Left ventricle myocardium inferior (tissue), 1 donor: Measurements from ENCODE around the gene VSIG8. TPM values are rescaled to one million over a fixed set of nuclear protein-coding genes. Genes with fewer than 3 reads are reported as not detected.

Experiments
- DNase-seq: peaks from one replicate; pipeline ENCODE4 v3.0.0-alpha.2; 2020
- H3K27ac ChIP-seq: fragments of 200-600 bp; replicated peaks from 2 replicates; pipeline ENCODE4 v1.8.0; 2021
- H3K27me3 ChIP-seq: fragments of 200-600 bp; 2 replicates; pipeline ENCODE4 v1.8.0; 2021; ENCODE audit warnings: low read depth
- H3K36me3 ChIP-seq: fragments of 200-600 bp; 2 replicates; pipeline ENCODE4 v1.8.0; 2021
- H3K4me1 ChIP-seq: fragments of 200-600 bp; 2 replicates; pipeline ENCODE4 v1.8.0; 2021
- H3K4me3 ChIP-seq: fragments of 200-600 bp; 2 replicates; pipeline ENCODE4 v1.8.0; 2021; ENCODE audit warnings: mild to moderate bottlenecking, moderate library complexity
- H3K9me3 ChIP-seq: fragments of 200-600 bp; replicated peaks from 2 replicates; pipeline ENCODE4 v1.8.0; 2021
- CTCF ChIP-seq: fragments of 200-600 bp; IDR thresholded peaks from 2 replicates; pipeline ENCODE4 v1.8.0; 2021; ENCODE audit warnings: antibody characterized with exemption, mild to moderate bottlenecking, borderline replicate concordance
- intact Hi-C: fragments of 100-400 bp; cut with micrococcal nuclease; formaldehyde crosslinking; loops from one replicate; pipeline ENCODE4 v1.11.0; 2022
- microRNA-seq: library from miRNA; unstranded; fragments of <30 nt; microRNA quantifications from one replicate; pipeline ENCODE4 v1.2.0, GENCODE V29; 2020
- total RNA-seq: library from RNA; stranded (reverse); fragmentation: NEBNext Ultra II Directional; extraction: Animal tissue kit (Norgen Biotek cat#: 25700); gene quantifications from one replicate; pipeline ENCODE4 v1.2.1, GENCODE V29; 2021
- donor health status: DM: no; HTN: yes; CAD: no; lungs with severe emphysema.

Gene VSIG8
- total RNA-seq, 1 donor from 2014 or later, result not detected

- Histone ChIP-seq H3K36me3 (no peaks in the 10 kb centered on the region), H3K9me3 (no peaks in the 10 kb centered on the region), H3K27me3 (peaks cover 1% of the 10 kb centered on the region), H3K27ac (no peak overlapping the region), H3K4me1 (no peaks in the 10 kb centered on the region), H3K4me3 (no peak overlapping the region)
- intact Hi-C loops, result no loop called here
- TF ChIP-seq CTCF, result no peak
- DNase-seq, result no peak
These were observed 46.5 kb downstream of the VSIG8 start for GRCh38 chr1:159815926-159816325.

GRCh38 chr1:159804924-159805323 is 57.5 kb downstream of the VSIG8 start:
- DNase-seq, result no peak
- H3K27ac ChIP-seq, result no peak overlapping the region
- no peak overlapping the region for H3K4me3 ChIP-seq
- peaks cover 14% of the 10 kb centered on the region for H3K4me1 ChIP-seq
- intact Hi-C loops, result no loop called here
- H3K9me3 ChIP-seq, result no peaks in the 10 kb centered on the region
- no peaks in the 10 kb centered on the region for H3K36me3 ChIP-seq
- peaks cover 4% of the 10 kb centered on the region for H3K27me3 ChIP-seq
- no peak for TF ChIP-seq CTCF

Small RNA genes within 50 kb of the gene (microRNA-seq; reads per million reads assigned to microRNA genes)
- gene MIR4259, result not detected

Other genes with a start within 250 kb of the VSIG8 start
- gene CRP, start 148.1 kb downstream of the VSIG8 start, total RNA-seq, result not detected
- 15.0 TPM for gene DUSP23, start 81.7 kb downstream of the VSIG8 start, total RNA-seq
- gene FCRL6, start 60.3 kb downstream of the VSIG8 start, total RNA-seq, result 0.33 TPM
- gene SLAMF8, start 35.8 kb downstream of the VSIG8 start, total RNA-seq, result 1.7 TPM
- gene CFAP45, start 37.5 kb upstream of the VSIG8 start, total RNA-seq, result 1.1 TPM
- gene TAGLN2, start 62.9 kb upstream of the VSIG8 start, total RNA-seq, result 110 TPM
- 0.25 TPM for gene IGSF9, start 83.0 kb upstream of the VSIG8 start, total RNA-seq
- gene SLAMF9, start 91.6 kb upstream of the VSIG8 start, total RNA-seq, result not detected
- gene PIGM, start 169.3 kb upstream of the VSIG8 start, total RNA-seq, result 2.5 TPM
- not detected for gene KCNJ10, start 207.5 kb upstream of the VSIG8 start, total RNA-seq
- gene KCNJ9, start 218.9 kb upstream of the VSIG8 start, total RNA-seq, result 0.05 TPM
- gene IGSF8, start 236.0 kb upstream of the VSIG8 start, total RNA-seq, result 18.2 TPM